ENCODE data around the gene TTC33. TPM values are rescaled to one million over a fixed set of nuclear protein-coding genes. Genes with fewer than 3 reads are reported as not detected.

TTC33 gene
- total RNA-seq, 1 donor from 2014 or later: 14.3 TPM

DNA sequence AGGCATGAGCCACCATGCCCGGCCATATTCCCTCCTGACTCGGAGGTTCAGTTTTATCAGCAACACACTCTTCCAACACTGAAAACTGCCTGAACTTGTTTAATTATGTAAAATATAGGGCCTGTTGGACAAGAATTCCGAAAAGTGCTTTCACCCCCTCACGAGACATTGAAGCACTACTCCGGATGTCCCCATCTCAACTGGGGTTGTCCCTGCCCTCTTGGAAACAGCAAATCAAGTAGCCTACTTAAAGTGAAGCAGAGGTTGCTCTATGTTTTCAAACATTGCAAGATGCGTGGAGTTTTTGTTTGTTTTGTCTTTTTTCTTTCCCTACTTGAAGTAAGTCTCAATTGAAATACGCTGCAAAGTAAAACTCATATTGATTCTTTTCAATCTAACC is 68.4 kb downstream of the TTC33 start:
- H3K36me3 ChIP-seq: peaks cover 7% of the 10 kb centered on the region
- peak overlapping the region; percentile 93 for H3K27ac ChIP-seq (replicated peaks)
- DNase-seq: no peak
- intact Hi-C loops (cut with micrococcal nuclease): loop anchor here (5.0 kb wide), 1 partner anchor 1110 kb away; no protein-coding TSS in a partner anchor
- no peak for TF ChIP-seq CTCF (IDR thresholded peaks at IDR 0.05; ENCODE audit: borderline replicate concordance)
- peaks cover 57% of the 10 kb centered on the region for H3K4me1 ChIP-seq
- H3K4me3 ChIP-seq: peak overlapping the region; percentile 95
- no peaks in the 10 kb centered on the region for H3K9me3 ChIP-seq (replicated peaks)
- H3K27me3 ChIP-seq (ENCODE audit: low read depth): peaks cover 22% of the 10 kb centered on the region

- peaks cover 67% of the 10 kb centered on the region for H3K4me1 ChIP-seq
- H3K27ac ChIP-seq (replicated peaks): peak overlapping the region; percentile 93
- peak overlapping the region; percentile 95 for H3K4me3 ChIP-seq
- intact Hi-C loops (cut with micrococcal nuclease): loop anchor here (5.0 kb wide), 1 partner anchor 1109 kb away; no protein-coding TSS in a partner anchor
- no peak for TF ChIP-seq CTCF (IDR thresholded peaks at IDR 0.05; ENCODE audit: borderline replicate concordance)
- no peak for DNase-seq
- H3K36me3 ChIP-seq: peaks cover 6% of the 10 kb centered on the region
- peaks cover 34% of the 10 kb centered on the region for H3K27me3 ChIP-seq (ENCODE audit: low read depth)
- H3K9me3 ChIP-seq (replicated peaks): no peaks in the 10 kb centered on the region
These were observed 69.7 kb downstream of the TTC33 start for GRCh38 chr5:40685976-40686486.

DNA sequence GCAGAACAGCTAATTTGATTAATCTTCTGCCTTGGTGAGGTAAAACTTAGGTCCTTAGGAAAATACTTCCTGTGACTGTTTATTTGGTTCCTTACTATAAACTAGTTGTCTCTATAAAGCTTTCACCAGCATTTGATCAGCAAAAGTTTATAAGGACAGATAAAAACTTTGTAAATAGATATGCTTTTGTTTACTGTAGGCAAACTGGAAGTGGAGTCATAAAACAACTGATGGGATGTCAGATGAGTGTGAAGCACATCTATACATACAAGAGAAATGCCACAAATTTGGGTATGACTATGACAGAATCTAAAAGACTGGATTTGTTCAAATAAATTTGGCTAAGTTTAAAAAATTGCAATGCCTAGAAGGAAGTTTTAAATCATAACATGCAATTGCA is 70.6 kb downstream of the TTC33 start:
- Histone ChIP-seq H3K27ac (replicated peaks) (peak overlapping the region; percentile 93), H3K27me3 (ENCODE audit: low read depth) (peaks cover 43% of the 10 kb centered on the region), H3K4me3 (peak overlapping the region; percentile 95), H3K4me1 (peaks cover 69% of the 10 kb centered on the region), H3K36me3 (peaks cover 6% of the 10 kb centered on the region), H3K9me3 (replicated peaks) (no peaks in the 10 kb centered on the region)
- intact Hi-C loops (cut with micrococcal nuclease): loop anchor here (5.0 kb wide), 1 partner anchor 1108 kb away; no protein-coding TSS in a partner anchor
- no peak for TF ChIP-seq CTCF (IDR thresholded peaks at IDR 0.05; ENCODE audit: borderline replicate concordance)
- DNase-seq: no peak

- H3K27ac ChIP-seq (replicated peaks): peak overlapping the region; percentile 93
- DNase-seq: no peak
- peak overlapping the region; percentile 95 for H3K4me3 ChIP-seq
- peaks cover 51% of the 10 kb centered on the region for H3K27me3 ChIP-seq (ENCODE audit: low read depth)
- H3K36me3 ChIP-seq: peaks cover 6% of the 10 kb centered on the region
- TF ChIP-seq CTCF (IDR thresholded peaks at IDR 0.05; ENCODE audit: borderline replicate concordance): no peak
- H3K4me1 ChIP-seq: peaks cover 63% of the 10 kb centered on the region
- H3K9me3 ChIP-seq (replicated peaks): no peaks in the 10 kb centered on the region
- intact Hi-C loops (cut with micrococcal nuclease): no loop called here
These were observed 72.5 kb downstream of the TTC33 start for GRCh38 chr5:40683305-40683704.

DNA sequence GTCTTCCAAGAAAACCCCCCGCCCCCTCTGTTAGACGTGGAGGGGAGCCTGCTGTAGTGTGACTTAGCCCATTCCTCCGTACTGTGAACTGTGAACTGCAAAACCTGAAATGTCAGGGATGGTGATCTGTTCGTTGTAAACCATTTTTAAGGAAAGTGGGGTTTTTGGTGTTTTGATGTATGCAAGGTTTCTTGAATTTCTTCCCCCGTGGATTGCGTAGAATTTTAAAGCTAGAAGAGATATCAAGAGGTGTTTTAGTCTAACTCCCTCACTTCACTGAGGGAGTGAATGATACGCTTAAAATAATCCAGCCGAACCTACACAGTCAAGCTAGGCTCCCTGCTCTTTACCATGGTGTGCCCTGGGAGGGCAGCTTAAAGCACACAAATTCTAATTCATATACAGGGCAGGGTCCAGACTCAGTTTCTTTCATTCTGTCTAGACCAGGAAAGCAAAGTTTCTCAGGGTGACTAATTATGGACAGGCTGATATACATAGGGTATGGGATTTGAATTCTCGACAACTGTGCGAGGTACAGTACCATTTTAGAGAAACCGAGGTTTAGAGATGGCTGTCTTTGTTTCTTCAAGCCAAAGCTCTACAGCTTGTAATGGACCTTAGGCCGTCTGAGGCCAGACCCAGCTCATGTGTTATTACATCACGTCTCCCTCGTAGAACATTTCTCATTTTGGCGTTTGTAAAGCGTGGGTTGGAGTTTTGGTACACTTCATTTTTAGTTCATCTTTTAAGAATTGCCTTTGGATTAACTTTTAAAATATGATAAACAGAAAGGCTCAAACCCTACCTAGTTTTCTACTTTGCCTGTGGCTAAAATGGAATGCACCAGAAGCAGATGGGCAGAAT is 73.4 kb downstream of the TTC33 start:
- H3K27ac ChIP-seq (replicated peaks): peak overlapping the region; percentile 93
- peaks cover 46% of the 10 kb centered on the region for H3K27me3 ChIP-seq (ENCODE audit: low read depth)
- DNase-seq: no peak
- no peak for TF ChIP-seq CTCF (IDR thresholded peaks at IDR 0.05; ENCODE audit: borderline replicate concordance)
- H3K9me3 ChIP-seq (replicated peaks): no peaks in the 10 kb centered on the region
- peak overlapping the region; percentile 95 for H3K4me3 ChIP-seq
- peaks cover 55% of the 10 kb centered on the region for H3K4me1 ChIP-seq
- intact Hi-C loops (cut with micrococcal nuclease): no loop called here
- peaks cover 6% of the 10 kb centered on the region for H3K36me3 ChIP-seq
